MCF 10A (cell line): Measurements from ENCODE around the gene CYP3A4. TPM values are rescaled to one million over a fixed set of nuclear protein-coding genes. Genes with fewer than 3 reads are reported as not detected.

Experiments used
- BruUV-seq: library from RNA; stranded (reverse); fragments of 400-500 nt; replicated peaks from 2 replicates; lab custom pipeline; 2021; lab: Mats Ljungman, UMichigan
- CTCF ChIA-PET: fragments of 300-600 bp; sonication (Branson Sonifier 250); formaldehyde crosslinking; extraction: SDS; loops from one replicate; lab custom pipeline; 2021; ENCODE audit warnings: antibody characterized with exemption, inconsistent platforms; lab: Yijun Ruan, JAX
- POLR2A ChIA-PET: fragments of 300-600, 350-650 bp; sonication (Branson Sonifier 250); formaldehyde crosslinking; extraction: SDS; loops from one replicate; lab custom pipeline; 2020; ENCODE audit warnings: antibody characterized with exemption, inconsistent platforms; lab: Yijun Ruan, JAX
- DNase-seq: peaks from one replicate; pipeline ENCODE4 v3.0.0-alpha.2; 2018; ENCODE audit not compliant: unreplicated experiment
- H3K27ac Mint-ChIP-seq: one replicate; pipeline ENCODE4 v1.8.0; 2022; ENCODE audit warnings: mild to moderate bottlenecking, low read depth, mixed read lengths; ENCODE audit not compliant: unreplicated experiment
- H3K27me3 Mint-ChIP-seq: one replicate; pipeline ENCODE4 v1.8.0; 2022; ENCODE audit warnings: mixed read lengths; ENCODE audit not compliant: insufficient read depth, unreplicated experiment
- H3K36me3 Mint-ChIP-seq: one replicate; pipeline ENCODE4 v1.8.0; 2022; ENCODE audit warnings: mild to moderate bottlenecking, moderate library complexity, mixed read lengths; ENCODE audit not compliant: insufficient read depth, unreplicated experiment
- H3K4me1 Mint-ChIP-seq: one replicate; pipeline ENCODE4 v1.8.0; 2022; ENCODE audit warnings: mixed read lengths; ENCODE audit not compliant: insufficient read depth, unreplicated experiment
- H3K4me3 Mint-ChIP-seq: one replicate; pipeline ENCODE4 v1.8.0; 2022; ENCODE audit warnings: mild to moderate bottlenecking, moderate library complexity, mixed read lengths; ENCODE audit not compliant: unreplicated experiment
- H3K9me3 Mint-ChIP-seq: one replicate; pipeline ENCODE4 v1.8.0; 2022; ENCODE audit warnings: mixed read lengths; ENCODE audit not compliant: unreplicated experiment
- CTCF ChIP-seq: fragments of 200-600 bp; IDR thresholded peaks from one replicate; pipeline ENCODE4 v1.8.0; 2022; ENCODE audit warnings: antibody characterized with exemption, mild to moderate bottlenecking; ENCODE audit not compliant: unreplicated experiment
- intact Hi-C: fragments of 100-400 bp; cut with micrococcal nuclease; formaldehyde crosslinking; loops from 2 replicates; pipeline ENCODE4 v1.14.1; 2022
- total RNA-seq: library from RNA; stranded (reverse); gene quantifications from 2 replicates; pipeline ENCODE4 v1.2.3, GENCODE V29; 2022

CYP3A4 gene
- total RNA-seq, 1 experiment from 2014 or later, result not detected

- H3K27me3 Mint-ChIP-seq, result no peaks in the 10 kb centered on the region
- no TSS peak for BruUV-seq
- CTCF ChIA-PET, result no interaction called here
Observed at GRCh38 chr7:99768471-99768870, 15.5 kb downstream of the CYP3A4 start.

GRCh38 chr7:99767662-99768061 is 16.3 kb downstream of the CYP3A4 start:
- Mint-ChIP-seq H3K4me1 (peaks cover 9% of the 10 kb centered on the region), H3K36me3 (no peaks in the 10 kb centered on the region), H3K27ac (no peak overlapping the region), H3K9me3 (no peaks in the 10 kb centered on the region), H3K4me3 (no peak overlapping the region), H3K27me3 (no peaks in the 10 kb centered on the region)
- ChIA-PET CTCF (no interaction called here), POLR2A (no interaction called here)
- no peak for DNase-seq
- no peak for TF ChIP-seq CTCF
- no TSS peak for BruUV-seq
- intact Hi-C loops, result no loop called here

More at GRCh38 chr7:99768471-99768870, 15.5 kb downstream of the CYP3A4 start:
- no peaks in the 10 kb centered on the region for H3K9me3 Mint-ChIP-seq
- intact Hi-C loops, result no loop called here
- no peaks in the 10 kb centered on the region for H3K36me3 Mint-ChIP-seq
- no peak overlapping the region for H3K4me3 Mint-ChIP-seq
- H3K4me1 Mint-ChIP-seq, result peaks cover under 1% of the 10 kb centered on the region
- no peak for TF ChIP-seq CTCF
- POLR2A ChIA-PET, result no interaction called here
- no peak for DNase-seq
- no peak overlapping the region for H3K27ac Mint-ChIP-seq

GRCh38 chr7:99766484-99767099 is 17.4 kb downstream of the CYP3A4 start:
- Mint-ChIP-seq H3K4me1 (peaks cover 11% of the 10 kb centered on the region), H3K27me3 (no peaks in the 10 kb centered on the region), H3K9me3 (no peaks in the 10 kb centered on the region), H3K36me3 (no peaks in the 10 kb centered on the region), H3K4me3 (no peak overlapping the region), H3K27ac (no peak overlapping the region)
- intact Hi-C loops, result no loop called here
- no peak for DNase-seq
- no TSS peak for BruUV-seq
- ChIA-PET CTCF (no interaction called here), POLR2A (interaction anchor here (1.3 kb wide), 1 partner anchor 215 kb away, joined by 3 read pairs; the partner anchor contains the start of gene FAM200A)
- no peak for TF ChIP-seq CTCF

GRCh38 chr7:99764478-99764877 is 19.5 kb downstream of the CYP3A4 start:
- BruUV-seq, result no TSS peak
- Mint-ChIP-seq H3K9me3 (no peaks in the 10 kb centered on the region), H3K4me1 (peaks cover 16% of the 10 kb centered on the region), H3K27ac (no peak overlapping the region), H3K36me3 (no peaks in the 10 kb centered on the region), H3K4me3 (no peak overlapping the region), H3K27me3 (no peaks in the 10 kb centered on the region)
- ChIA-PET CTCF (interaction anchor here (0.7 kb wide), 1 partner anchor 25 kb away, joined by 4 read pairs; no protein-coding TSS in a partner anchor), POLR2A (interaction anchor here (0.6 to 4.5 kb wide), 8 partner anchors 12 to 73 kb away, joined by 3 to 45 read pairs (median 6); no protein-coding TSS in a partner anchor)
- DNase-seq, result no peak
- TF ChIP-seq CTCF, result no peak
- intact Hi-C loops, result no loop called here
